ENCODE data around the gene C9orf78. TPM values are rescaled to one million over a fixed set of nuclear protein-coding genes. Genes with fewer than 3 reads are reported as not detected.

The C9orf78 gene
- total RNA-seq, 1 experiment from 2014 or later, result 42.4 TPM

DNA sequence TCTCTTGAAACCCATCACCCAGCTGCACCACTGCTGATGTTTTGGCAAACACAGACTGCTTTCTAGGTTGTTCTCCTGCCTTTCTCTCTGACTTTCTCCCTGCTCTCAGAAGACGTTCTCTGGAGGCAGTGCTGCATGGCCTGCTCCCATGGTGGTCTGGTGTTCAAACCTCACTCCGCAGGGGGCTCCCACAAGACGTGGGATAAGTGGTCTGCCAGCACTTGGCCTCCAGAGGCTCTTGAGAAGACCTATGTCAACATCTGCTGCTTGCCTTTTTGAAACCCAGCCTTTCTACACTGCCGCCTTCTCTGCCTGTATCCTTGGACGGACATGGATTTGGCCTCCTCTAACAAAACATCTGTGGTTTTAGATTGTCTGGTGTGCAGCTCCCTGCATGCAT is 16.7 kb upstream of the C9orf78 start:
- no peak for ATAC-seq
- no peaks in the 10 kb centered on the region for H3K9me3 ChIP-seq (ENCODE audit: low read length)
- H3K4me2 ChIP-seq (ENCODE audit: low read length), result no peak overlapping the region
- H3K9ac ChIP-seq (ENCODE audit: low read length), result no peak overlapping the region
- CTCF ChIA-PET, result no interaction called here
- DNase-seq, result no peak
- intact Hi-C loops (cut with micrococcal nuclease), result no loop called here
- no peak overlapping the region for H3K27ac ChIP-seq (ENCODE audit: low read length)
- H3F3A ChIP-seq (ENCODE audit: low read length, unreplicated experiment), result no peaks in the 10 kb centered on the region
- H3K36me3 ChIP-seq (ENCODE audit: low read depth, low read length), result no peaks in the 10 kb centered on the region
- no peak overlapping the region for H3K4me3 ChIP-seq (ENCODE audit: low read length)
- no peaks in the 10 kb centered on the region for H3K9me2 ChIP-seq (replicated peaks; ENCODE audit: low read length)
- no peaks in the 10 kb centered on the region for H4K20me1 ChIP-seq (ENCODE audit: low read length)
- no peaks in the 10 kb centered on the region for H3K4me1 ChIP-seq (ENCODE audit: insufficient read depth, low read length)
- no peaks in the 10 kb centered on the region for H3K79me2 ChIP-seq (ENCODE audit: low read length)
- no peak overlapping the region for H2AFZ ChIP-seq (ENCODE audit: low read length)
- no TSS peak for BruUV-seq (replicated peaks)
- H3K27me3 ChIP-seq (ENCODE audit: low read length), result no peaks in the 10 kb centered on the region
- TF ChIP-seq EZH2 (IDR thresholded peaks at IDR 0.05; ENCODE audit: low read length, unreplicated experiment), result no peak
- TF ChIP-seq EZH2phosphoT487 (IDR thresholded peaks at IDR 0.05; ENCODE audit: borderline replicate concordance, low read length), result no peak
- TF ChIP-seq, protein P1, sequence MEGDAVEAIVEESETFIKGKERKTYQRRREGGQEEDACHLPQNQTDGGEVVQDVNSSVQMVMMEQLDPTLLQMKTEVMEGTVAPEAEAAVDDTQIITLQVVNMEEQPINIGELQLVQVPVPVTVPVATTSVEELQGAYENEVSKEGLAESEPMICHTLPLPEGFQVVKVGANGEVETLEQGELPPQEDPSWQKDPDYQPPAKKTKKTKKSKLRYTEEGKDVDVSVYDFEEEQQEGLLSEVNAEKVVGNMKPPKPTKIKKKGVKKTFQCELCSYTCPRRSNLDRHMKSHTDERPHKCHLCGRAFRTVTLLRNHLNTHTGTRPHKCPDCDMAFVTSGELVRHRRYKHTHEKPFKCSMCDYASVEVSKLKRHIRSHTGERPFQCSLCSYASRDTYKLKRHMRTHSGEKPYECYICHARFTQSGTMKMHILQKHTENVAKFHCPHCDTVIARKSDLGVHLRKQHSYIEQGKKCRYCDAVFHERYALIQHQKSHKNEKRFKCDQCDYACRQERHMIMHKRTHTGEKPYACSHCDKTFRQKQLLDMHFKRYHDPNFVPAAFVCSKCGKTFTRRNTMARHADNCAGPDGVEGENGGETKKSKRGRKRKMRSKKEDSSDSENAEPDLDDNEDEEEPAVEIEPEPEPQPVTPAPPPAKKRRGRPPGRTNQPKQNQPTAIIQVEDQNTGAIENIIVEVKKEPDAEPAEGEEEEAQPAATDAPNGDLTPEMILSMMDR (conservative IDR thresholded peaks at IDR 0.05; ENCODE audit: low read depth, low read length), result no peak
- POLR2A ChIA-PET (ENCODE audit: unreplicated experiment), result no interaction called here

- H3K9ac ChIP-seq (ENCODE audit: low read length), result no peak overlapping the region
Measured at GRCh38 chr9:129850821-129851550, 15.9 kb upstream of the C9orf78 start.

DNA sequence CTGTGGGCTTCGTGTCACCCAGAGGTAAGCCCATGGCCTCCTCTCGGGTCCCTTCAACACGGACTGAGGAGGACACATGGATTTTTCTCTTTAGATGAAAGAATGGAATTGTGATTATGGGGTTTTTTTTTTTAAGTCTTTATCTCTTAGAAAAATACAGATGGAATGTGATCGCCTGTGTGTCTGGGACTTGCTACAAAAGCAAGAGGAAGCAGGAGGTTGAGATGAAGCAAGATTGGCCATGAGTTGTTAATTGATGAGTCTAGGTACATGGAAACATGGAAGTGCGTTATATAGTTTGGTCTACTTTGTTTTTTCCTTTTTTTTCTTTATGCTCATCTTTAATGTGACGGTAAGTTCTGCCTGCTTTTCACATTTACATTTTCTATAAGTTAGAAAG is 14.8 kb upstream of the C9orf78 start:
- DNase-seq (no peak), ATAC-seq (no peak)
- H3K4me2 ChIP-seq (ENCODE audit: low read length), result no peak overlapping the region
- no peaks in the 10 kb centered on the region for H3K79me2 ChIP-seq (ENCODE audit: low read length)
- H3F3A ChIP-seq (ENCODE audit: low read length, unreplicated experiment), result no peaks in the 10 kb centered on the region
- H3K36me3 ChIP-seq (ENCODE audit: low read depth, low read length), result no peaks in the 10 kb centered on the region
- ChIA-PET POLR2A (ENCODE audit: unreplicated experiment) (no interaction called here), CTCF (no interaction called here)
- H3K27ac ChIP-seq (ENCODE audit: low read length), result no peak overlapping the region
- no peak overlapping the region for H3K4me3 ChIP-seq (ENCODE audit: low read length)
- no peaks in the 10 kb centered on the region for H3K9me3 ChIP-seq (ENCODE audit: low read length)
- H4K20me1 ChIP-seq (ENCODE audit: low read length), result no peaks in the 10 kb centered on the region
- no peak overlapping the region for H2AFZ ChIP-seq (ENCODE audit: low read length)
- no peaks in the 10 kb centered on the region for H3K4me1 ChIP-seq (ENCODE audit: insufficient read depth, low read length)
- no TSS peak for BruUV-seq (replicated peaks)
- intact Hi-C loops (cut with micrococcal nuclease), result no loop called here
- TF ChIP-seq, protein P1 (conservative IDR thresholded peaks at IDR 0.05; ENCODE audit: low read depth, low read length), result no peak
- TF ChIP-seq EZH2 (IDR thresholded peaks at IDR 0.05; ENCODE audit: low read length, unreplicated experiment) (no peak), EZH2phosphoT487 (IDR thresholded peaks at IDR 0.05; ENCODE audit: borderline replicate concordance, low read length) (no peak)
- no peaks in the 10 kb centered on the region for H3K9me2 ChIP-seq (replicated peaks; ENCODE audit: low read length)
- no peak overlapping the region for H3K9ac ChIP-seq (ENCODE audit: low read length)
- no peaks in the 10 kb centered on the region for H3K27me3 ChIP-seq (ENCODE audit: low read length)

More at GRCh38 chr9:129850821-129851550, 15.9 kb upstream of the C9orf78 start:
- no peak overlapping the region for H2AFZ ChIP-seq (ENCODE audit: low read length)
- no peaks in the 10 kb centered on the region for H3K4me1 ChIP-seq (ENCODE audit: insufficient read depth, low read length)
- no peak overlapping the region for H3K27ac ChIP-seq (ENCODE audit: low read length)
- H3K79me2 ChIP-seq (ENCODE audit: low read length), result no peaks in the 10 kb centered on the region
- ATAC-seq, result no peak
- no peak overlapping the region for H3K4me2 ChIP-seq (ENCODE audit: low read length)
- no peaks in the 10 kb centered on the region for H4K20me1 ChIP-seq (ENCODE audit: low read length)
- H3K27me3 ChIP-seq (ENCODE audit: low read length), result no peaks in the 10 kb centered on the region
- no peaks in the 10 kb centered on the region for H3F3A ChIP-seq (ENCODE audit: low read length, unreplicated experiment)
- DNase-seq, result no peak
- ChIA-PET CTCF (no interaction called here), POLR2A (ENCODE audit: unreplicated experiment) (no interaction called here)
- no peaks in the 10 kb centered on the region for H3K36me3 ChIP-seq (ENCODE audit: low read depth, low read length)
- H3K9me3 ChIP-seq (ENCODE audit: low read length), result no peaks in the 10 kb centered on the region
- BruUV-seq (replicated peaks), result no TSS peak
- TF ChIP-seq, protein P1 (conservative IDR thresholded peaks at IDR 0.05; ENCODE audit: low read depth, low read length), result no peak
- TF ChIP-seq EZH2phosphoT487 (IDR thresholded peaks at IDR 0.05; ENCODE audit: borderline replicate concordance, low read length) (no peak), EZH2 (IDR thresholded peaks at IDR 0.05; ENCODE audit: low read length, unreplicated experiment) (no peak)
- H3K9me2 ChIP-seq (replicated peaks; ENCODE audit: low read length), result no peaks in the 10 kb centered on the region
- H3K4me3 ChIP-seq (ENCODE audit: low read length), result no peak overlapping the region
- intact Hi-C loops (cut with micrococcal nuclease), result no loop called here

All from PC-3 (cell line).